OCI-LY7 (cell line): ENCODE measurements around the gene PARG.
"Not testable (repeated sequence)": the region's sequence is repeated elsewhere in the genome, so short reads cannot be mapped to it uniquely, and the experiment has no call there.

Experiments
- CTCF ChIP-seq: fragments of 200-600 bp; sonication (generic); conservative IDR thresholded peaks from 2 replicates; pipeline ENCODE4 v1.5.1; 2014; ENCODE audit warnings: mild to moderate bottlenecking, antibody characterized with exemption, low read length, moderate library complexity, mixed read lengths
- EZH2phosphoT487 ChIP-seq: fragments of 200-600 bp; sonication (generic); IDR thresholded peaks from 2 replicates; pipeline ENCODE4 v1.6.1; 2018; ENCODE audit warnings: low read depth, borderline replicate concordance, mild to moderate bottlenecking, mixed run types, antibody characterized with exemption, low read length, moderate library complexity, mixed read lengths

GRCh38 chr10:49900406-49900805 lies 41.4 kb downstream of the PARG start:
- not testable (repeated sequence) for TF ChIP-seq CTCF, EZH2phosphoT487
